K562 (cell line): Measurements from ENCODE around the gene PITPNC1. TPM values are rescaled to one million over a fixed set of nuclear protein-coding genes. Genes with fewer than 3 reads are reported as not detected.

Experiments used
- ATAC-seq: fragments of 200-7000 bp; cut with Tn5 transposase; 3 replicates; pipeline ENCODE4 v1.9.1; 2020; ENCODE audit warnings: moderate library complexity
- BruUV-seq: library from RNA; stranded (reverse); fragments of 400-500 nt; replicated peaks from 2 replicates; lab custom pipeline; 2021; lab: Mats Ljungman, UMichigan
- CTCF ChIA-PET: fragments of 300-600 bp; formaldehyde crosslinking; extraction: SDS; loops from one replicate; lab custom pipeline; 2021; ENCODE audit warnings: low intra/inter-chr PET ratio; lab: Yijun Ruan, JAX
- POLR2A ChIA-PET: fragments of 300-600, 350-650 bp; sonication (Branson Sonifier 250); formaldehyde crosslinking; extraction: SDS; loops from one replicate; lab custom pipeline; 2021; ENCODE audit warnings: antibody characterized with exemption, inconsistent platforms; lab: Yijun Ruan, JAX
- DNase-seq, 4 experiments: peaks; one replicate each; pipeline versions ENCODE4 v3.0.0 to v3.0.0-alpha.2; 2011 to 2018; ENCODE audit warnings: low spot score in 3 of 4, mixed read lengths in 3 of 4; ENCODE audit errors: extremely low read depth in 1 of 4
- FAIRE-seq: peaks from 2 replicates; lab custom pipeline; 2011; peaks lifted over from hg19 to GRCh38; lab: Jason Lieb, UNC
- H2AFZ ChIP-seq: 2 replicates; pipeline ENCODE4 v1.6.0; 2011; ENCODE audit warnings: low read depth, low read length, control low read depth, inconsistent platforms
- H3K27ac ChIP-seq: fragments of 200-600 bp; 3 replicates; pipeline ENCODE4 v1.8.0; 2011; ENCODE audit warnings: low read depth, mild to moderate bottlenecking, control low read depth, inconsistent platforms, low read length, moderate library complexity, mixed read lengths; ENCODE audit errors: extremely low read depth
- H3K27me3 ChIP-seq, 2 experiments: fragments of 300-600 bp in 1 of 2; 2 replicates in 1 of 2; 3 replicates in 1 of 2; pipeline versions ENCODE4 v1.6.0 to v1.8.0; 2011; ENCODE audit warnings: inconsistent platforms in 2 of 2, low read length in 2 of 2, mild to moderate bottlenecking in 1 of 2, mixed read lengths in 1 of 2, moderate library complexity in 1 of 2; ENCODE audit not compliant: control insufficient read depth in 2 of 2, insufficient read depth in 2 of 2
- H3K36me3 ChIP-seq: fragments of 300-600 bp; 3 replicates; pipeline ENCODE4 v1.8.0; 2011; ENCODE audit warnings: mild to moderate bottlenecking, low read length, inconsistent platforms; ENCODE audit not compliant: control insufficient read depth, insufficient read depth
- H3K4me1 ChIP-seq, 2 experiments: fragments of 200-600 bp in 1 of 2; replicated peaks in 1 of 2; 2 replicates in 1 of 2; 3 replicates in 1 of 2; pipeline versions ENCODE4 v1.5.1 to v1.8.0; 2011; ENCODE audit warnings: inconsistent platforms in 2 of 2, low read length in 2 of 2, mild to moderate bottlenecking in 1 of 2, mixed read lengths in 1 of 2, moderate library complexity in 1 of 2; ENCODE audit not compliant: control insufficient read depth in 2 of 2, insufficient read depth in 2 of 2
- H3K4me2 ChIP-seq: 2 replicates; pipeline ENCODE4 v1.6.1; 2011; ENCODE audit warnings: low read length, control low read depth, inconsistent platforms, mixed read lengths; ENCODE audit not compliant: insufficient read depth
- H3K4me3 ChIP-seq: fragments of 200-600 bp; sonication (generic), shearing (Covaris generic); 2 replicates; pipeline ENCODE4 v1.5.1; 2016; ENCODE audit warnings: control low read depth, inconsistent platforms
- H3K79me2 ChIP-seq: fragments of 200-600 bp; 3 replicates; pipeline ENCODE4 v1.8.0; 2011; ENCODE audit warnings: low read length, inconsistent platforms; ENCODE audit not compliant: control insufficient read depth, insufficient read depth
- H3K9ac ChIP-seq, 2 experiments: 2 replicates each; pipeline versions ENCODE4 v1.6.0 to v1.6.1; 2011; ENCODE audit warnings: low read depth in 2 of 2, low read length in 2 of 2, control low read depth in 1 of 2, inconsistent platforms in 1 of 2, mild to moderate bottlenecking in 1 of 2, mixed read lengths in 1 of 2; ENCODE audit not compliant: insufficient read depth in 1 of 2
- H3K9me1 ChIP-seq: one replicate; pipeline ENCODE4 v1.6.0; 2011; ENCODE audit warnings: inconsistent platforms, mild to moderate bottlenecking, low read length, moderate library complexity; ENCODE audit not compliant: control insufficient read depth, insufficient read depth
- H3K9me3 ChIP-seq: replicated peaks from 2 replicates; pipeline ENCODE4 v1.5.1; 2011; ENCODE audit warnings: low read depth, low read length, inconsistent platforms; ENCODE audit not compliant: control insufficient read depth, insufficient read depth
- H4K20me1 ChIP-seq: replicated peaks from 2 replicates; pipeline ENCODE4 v1.6.1; 2011; ENCODE audit warnings: low read length, inconsistent platforms, mixed read lengths; ENCODE audit not compliant: control insufficient read depth, insufficient read depth
- CC2D1A ChIP-seq: fragments of 450-650 bp; IDR thresholded peaks from 2 replicates; pipeline ENCODE4 v1.6.1; 2017; ENCODE audit warnings: mild to moderate bottlenecking
- FOXJ3 ChIP-seq: sonication (generic); formaldehyde crosslinking; IDR thresholded peaks from 2 replicates; pipeline ENCODE4 v1.4.0; 2020; ENCODE audit warnings: mild to moderate bottlenecking, missing genetic modification reagents
- HMGN3 ChIP-seq: IDR thresholded peaks from 2 replicates; pipeline ENCODE4 v1.6.1; 2011; ENCODE audit warnings: borderline replicate concordance, low read depth, mild to moderate bottlenecking, mixed read lengths, low read length; ENCODE audit not compliant: insufficient read length; ENCODE audit errors: extremely low read depth
- LEF1 ChIP-seq: fragments of 450-650 bp; IDR thresholded peaks from 2 replicates; pipeline ENCODE4 v1.6.1; 2016; ENCODE audit warnings: mild to moderate bottlenecking
- MCM7 ChIP-seq, 2 experiments: fragments of 450-650 bp; IDR thresholded peaks; 2 replicates each; pipeline ENCODE4 v1.6.1; 2016 to 2018
- TFE3 ChIP-seq: fragments of 450-650 bp; formaldehyde crosslinking; IDR thresholded peaks from 2 replicates; pipeline ENCODE4 v1.4.0; 2020; ENCODE audit warnings: mild to moderate bottlenecking, mixed read lengths
- WGBS: fragments of 100-300 bp; shearing (Covaris generic); methylation state at CpG from one replicate; pipeline ENCODE4 v1.1.6; 2016; ENCODE audit warnings: low coverage, mixed read lengths; ENCODE audit not compliant: insufficient coverage; ENCODE audit errors: missing lambda C conversion rate; 5-methylcytosine and 5-hydroxymethylcytosine counted together
- in situ Hi-C: fragments of 300-500 bp; cut with MboI; formaldehyde crosslinking; loops from 4 replicates; pipeline ENCODE4 v1.15.0; 2018; ENCODE audit warnings: inconsistent platforms, mixed read lengths
- intact Hi-C: fragments of 100-400 bp; cut with micrococcal nuclease; formaldehyde crosslinking; loops from 2 replicates; pipeline ENCODE4 v1.14.2; 2022
- polyA plus RNA-seq, 8 experiments: library from polyadenylated mRNA; depleted of rRNA in 4 of 8; stranded (reverse) in 5 of 8; unstranded in 3 of 8; fragments of >200 nt; fragmentation: Nextera tagmentation in 2 of 8; fragmentation: Illumina TruSeq in 1 of 8; extraction: Ambion mirVana in 2 of 8; extraction: Trizol in 1 of 8; gene quantifications; 2 replicates each; pipeline versions ENCODE4 v1.2.1 to v1.2.3, GENCODE V29; 2011 to 2014; ENCODE audit warnings: inconsistent platforms in 1 of 8, missing spikeins in 1 of 8
- total RNA-seq, 7 experiments: library from RNA; depleted of rRNA in 6 of 7; stranded (reverse); fragments of >200 nt in 6 of 7; fragmentation: Illumina TruSeq in 2 of 7; extraction: Trizol in 2 of 7; gene quantifications; 2 replicates each; pipeline versions ENCODE4 v1.2.1 to v1.2.3, GENCODE V29; 2011 to 2021; ENCODE audit warnings: low replicate concordance in 1 of 7
- TF ChIP-seq, protein P1 (sequence below): sonication (generic); formaldehyde crosslinking; IDR thresholded peaks from 2 replicates; pipeline ENCODE4 v1.8.0; 2022; ENCODE audit warnings: missing genetic modification reagents, mild to moderate bottlenecking, borderline replicate concordance

The PITPNC1 gene
- total and polyA plus RNA-seq, 9 of the 15 experiments (the other 6 are each of a cell fraction or from before 2014, with no cell fraction given) = 0.11 to 1.1 (median 0.65) TPM

GRCh38 chr17:67469208-67469980, 92.3 kb downstream of the PITPNC1 start (continued):
- TF ChIP-seq TFE3 (CRISPR knock-in tag) = no peak
- TF ChIP-seq, protein P1, sequence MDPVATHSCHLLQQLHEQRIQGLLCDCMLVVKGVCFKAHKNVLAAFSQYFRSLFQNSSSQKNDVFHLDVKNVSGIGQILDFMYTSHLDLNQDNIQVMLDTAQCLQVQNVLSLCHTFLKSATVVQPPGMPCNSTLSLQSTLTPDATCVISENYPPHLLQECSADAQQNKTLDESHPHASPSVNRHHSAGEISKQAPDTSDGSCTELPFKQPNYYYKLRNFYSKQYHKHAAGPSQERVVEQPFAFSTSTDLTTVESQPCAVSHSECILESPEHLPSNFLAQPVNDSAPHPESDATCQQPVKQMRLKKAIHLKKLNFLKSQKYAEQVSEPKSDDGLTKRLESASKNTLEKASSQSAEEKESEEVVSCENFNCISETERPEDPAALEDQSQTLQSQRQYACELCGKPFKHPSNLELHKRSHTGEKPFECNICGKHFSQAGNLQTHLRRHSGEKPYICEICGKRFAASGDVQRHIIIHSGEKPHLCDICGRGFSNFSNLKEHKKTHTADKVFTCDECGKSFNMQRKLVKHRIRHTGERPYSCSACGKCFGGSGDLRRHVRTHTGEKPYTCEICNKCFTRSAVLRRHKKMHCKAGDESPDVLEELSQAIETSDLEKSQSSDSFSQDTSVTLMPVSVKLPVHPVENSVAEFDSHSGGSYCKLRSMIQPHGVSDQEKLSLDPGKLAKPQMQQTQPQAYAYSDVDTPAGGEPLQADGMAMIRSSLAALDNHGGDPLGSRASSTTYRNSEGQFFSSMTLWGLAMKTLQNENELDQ = no peak
- no peak for TF ChIP-seq HMGN3
- no peak for TF ChIP-seq CC2D1A
- no peak for TF ChIP-seq MCM7 (IDR thresholded peaks at IDR 0.05)
- TF ChIP-seq, all 486 proteins: peak for 0

GRCh38 chr17:67470163-67470562, 93.1 kb downstream of the PITPNC1 start:
- BruUV-seq = no TSS peak

More at GRCh38 chr17:67470163-67470562, 93.1 kb downstream of the PITPNC1 start:
- H3K4me3 ChIP-seq = no peak overlapping the region
- POLR2A ChIA-PET = interaction anchor here (0.6 kb wide), 1 partner anchor 54 kb away, joined by 3 read pairs; no protein-coding TSS in a partner anchor
- H2AFZ ChIP-seq = no peak overlapping the region
- H3K4me2 ChIP-seq = no peak overlapping the region
- ATAC-seq (no peak), DNase-seq (no peak), FAIRE-seq (no peak)
- no peaks in the 10 kb centered on the region for H3K36me3 ChIP-seq
- CTCF ChIA-PET = no interaction called here
- H4K20me1 ChIP-seq = no peaks in the 10 kb centered on the region
- no peaks in the 10 kb centered on the region for H3K4me1 ChIP-seq
- no peak overlapping the region for H3K9ac ChIP-seq
- intact Hi-C loops = no loop called here
- in situ Hi-C loops = no loop called here
- WGBS = 0% methylated on average over 1 of the region's 1 CpG
- TF ChIP-seq FOXJ3 (CRISPR knock-in tag) (no peak), LEF1 (no peak)
- no peaks in the 10 kb centered on the region for H3K9me1 ChIP-seq
- no peak overlapping the region for H3K27ac ChIP-seq
- H3K27me3 ChIP-seq = peaks cover 11 to 37% of the 10 kb centered on the region in 2 experiments; a peak in 4 of 5 replicates
- no peaks in the 10 kb centered on the region for H3K79me2 ChIP-seq
- H3K9me3 ChIP-seq = no peaks in the 10 kb centered on the region
